ENCODE data around the gene PRKCB. TPM values are rescaled to one million over a fixed set of nuclear protein-coding genes. Genes with fewer than 3 reads are reported as not detected.

The PRKCB gene
- total and polyA plus RNA-seq, 2 donors (not counting 1 experiment from before 2014, with no cell fraction given): 0.01 TPM; not detected in 1

DNA sequence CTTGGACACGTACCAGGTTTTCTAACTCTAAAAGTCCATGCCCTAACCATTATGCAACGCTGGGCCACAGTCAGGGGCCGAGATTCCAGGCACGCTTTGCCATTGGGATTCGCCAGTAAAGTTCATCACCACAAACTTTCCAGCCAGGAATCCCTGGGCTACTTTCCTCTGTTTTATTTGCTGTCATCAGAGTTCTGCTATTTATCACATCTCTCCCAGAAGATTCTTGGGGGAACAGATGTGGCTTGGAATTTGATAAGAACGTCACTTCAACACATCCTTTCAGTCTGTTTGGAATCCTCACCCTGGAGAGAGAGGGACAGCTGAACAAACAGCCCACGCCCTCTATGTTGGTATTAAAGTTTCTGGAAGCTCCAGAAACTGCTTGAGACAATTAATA, 310.7 kb downstream of the PRKCB start:
- Histone ChIP-seq H3K4me3 (replicated peaks in 1 of 4; ENCODE audit: control extremely low read depth in 1 of 4, insufficient read depth in 1 of 4, low read depth in 3 of 4, low read length in 4 of 4) (no peak overlapping the region), H3K27ac (ENCODE audit: insufficient read depth, low read length) (no peak overlapping the region), H4K20me1 (ENCODE audit: control insufficient read depth, extremely low read depth, insufficient read depth, low read length) (no peaks in the 10 kb centered on the region), H3K27me3 (ENCODE audit: control insufficient read depth, insufficient read depth, low read length) (no peaks in the 10 kb centered on the region), H3K36me3 (ENCODE audit: control insufficient read depth, insufficient read depth, low read length) (no peaks in the 10 kb centered on the region), H3K4me2 (ENCODE audit: extremely low read depth, insufficient read depth, low read length) (no peak overlapping the region), H2AFZ (ENCODE audit: low read length) (no peak overlapping the region), H3K79me2 (ENCODE audit: control insufficient read depth, insufficient read depth, low read length) (no peaks in the 10 kb centered on the region), H3K4me1 (ENCODE audit: control insufficient read depth, extremely low read depth, insufficient read depth, low read length) (no peaks in the 10 kb centered on the region), H3K9me3 (ENCODE audit: control insufficient read depth, insufficient read depth, low read depth, low read length) (no peaks in the 10 kb centered on the region), H3K9ac (ENCODE audit: insufficient read depth, low read length) (no peak overlapping the region)
- TF ChIP-seq, protein P1, sequence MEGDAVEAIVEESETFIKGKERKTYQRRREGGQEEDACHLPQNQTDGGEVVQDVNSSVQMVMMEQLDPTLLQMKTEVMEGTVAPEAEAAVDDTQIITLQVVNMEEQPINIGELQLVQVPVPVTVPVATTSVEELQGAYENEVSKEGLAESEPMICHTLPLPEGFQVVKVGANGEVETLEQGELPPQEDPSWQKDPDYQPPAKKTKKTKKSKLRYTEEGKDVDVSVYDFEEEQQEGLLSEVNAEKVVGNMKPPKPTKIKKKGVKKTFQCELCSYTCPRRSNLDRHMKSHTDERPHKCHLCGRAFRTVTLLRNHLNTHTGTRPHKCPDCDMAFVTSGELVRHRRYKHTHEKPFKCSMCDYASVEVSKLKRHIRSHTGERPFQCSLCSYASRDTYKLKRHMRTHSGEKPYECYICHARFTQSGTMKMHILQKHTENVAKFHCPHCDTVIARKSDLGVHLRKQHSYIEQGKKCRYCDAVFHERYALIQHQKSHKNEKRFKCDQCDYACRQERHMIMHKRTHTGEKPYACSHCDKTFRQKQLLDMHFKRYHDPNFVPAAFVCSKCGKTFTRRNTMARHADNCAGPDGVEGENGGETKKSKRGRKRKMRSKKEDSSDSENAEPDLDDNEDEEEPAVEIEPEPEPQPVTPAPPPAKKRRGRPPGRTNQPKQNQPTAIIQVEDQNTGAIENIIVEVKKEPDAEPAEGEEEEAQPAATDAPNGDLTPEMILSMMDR (conservative IDR thresholded peaks at IDR 0.05 in 1 of 2, IDR thresholded peaks at IDR 0.05 in 1 of 2; ENCODE audit: low read depth in 1 of 2, low read length in 2 of 2): no peak
- TF ChIP-seq EZH2 (IDR thresholded peaks at IDR 0.05; ENCODE audit: low read length, missing control alignments): no peak
- DNase-seq (ENCODE audit: low read depth in 2 of 2): peak in 1 of 2 donors; percentile 33

DNA sequence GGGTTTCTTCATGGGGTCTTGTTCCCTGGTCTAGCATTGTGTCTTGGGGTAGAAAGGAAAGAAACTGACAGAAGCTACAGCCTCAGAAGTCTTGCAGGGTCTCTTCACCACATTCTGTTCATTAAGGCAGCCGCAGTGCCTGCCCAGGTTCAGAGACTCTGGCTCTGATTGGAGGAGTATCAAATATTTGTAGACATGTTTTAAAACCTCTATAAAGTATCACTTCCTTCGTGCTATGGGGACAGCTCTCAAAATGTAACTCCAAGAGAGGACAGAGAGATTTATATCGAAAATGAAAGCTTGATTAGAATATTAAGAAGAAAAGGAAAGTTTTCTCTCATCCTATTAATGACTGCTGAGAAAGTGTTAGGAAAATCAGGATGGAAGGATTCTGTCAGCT, 313.3 kb downstream of the PRKCB start:
- Histone ChIP-seq H3K4me1 (ENCODE audit: control insufficient read depth, extremely low read depth, insufficient read depth, low read length) (no peaks in the 10 kb centered on the region), H3K27me3 (ENCODE audit: control insufficient read depth, insufficient read depth, low read length) (no peaks in the 10 kb centered on the region), H2AFZ (ENCODE audit: low read length) (no peak overlapping the region), H3K27ac (ENCODE audit: insufficient read depth, low read length) (no peak overlapping the region), H3K79me2 (ENCODE audit: control insufficient read depth, insufficient read depth, low read length) (no peaks in the 10 kb centered on the region), H3K9ac (ENCODE audit: insufficient read depth, low read length) (no peak overlapping the region), H3K4me2 (ENCODE audit: extremely low read depth, insufficient read depth, low read length) (no peak overlapping the region), H3K36me3 (ENCODE audit: control insufficient read depth, insufficient read depth, low read length) (no peaks in the 10 kb centered on the region), H4K20me1 (ENCODE audit: control insufficient read depth, extremely low read depth, insufficient read depth, low read length) (no peaks in the 10 kb centered on the region), H3K4me3 (replicated peaks in 1 of 4; ENCODE audit: control extremely low read depth in 1 of 4, insufficient read depth in 1 of 4, low read depth in 3 of 4, low read length in 4 of 4) (no peak overlapping the region), H3K9me3 (ENCODE audit: control insufficient read depth, insufficient read depth, low read depth, low read length) (no peaks in the 10 kb centered on the region)
- DNase-seq (ENCODE audit: low read depth in 2 of 2): no peak
- TF ChIP-seq, protein P1 (conservative IDR thresholded peaks at IDR 0.05 in 1 of 2, IDR thresholded peaks at IDR 0.05 in 1 of 2; ENCODE audit: low read depth in 1 of 2, low read length in 2 of 2): no peak
- no peak for TF ChIP-seq EZH2 (IDR thresholded peaks at IDR 0.05; ENCODE audit: low read length, missing control alignments)

DNA sequence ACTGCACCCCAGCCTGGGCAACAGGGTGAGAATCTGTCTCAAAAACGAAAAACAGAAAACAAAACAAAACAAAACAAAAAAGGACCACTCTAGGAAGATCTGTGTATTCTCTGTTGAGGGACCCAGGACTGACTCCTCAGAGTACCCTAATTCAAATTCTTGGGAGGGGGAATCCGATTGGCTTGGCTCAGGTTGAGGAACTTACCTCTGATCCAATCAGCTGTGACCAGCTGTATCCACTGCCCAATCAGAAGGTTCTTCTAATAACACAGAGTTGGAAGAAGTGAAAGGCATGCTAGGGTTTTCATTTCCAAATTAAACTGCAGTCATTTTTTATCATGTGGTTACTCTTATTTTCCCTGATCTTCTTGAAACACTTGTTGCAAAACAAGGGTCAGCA, 314.5 kb downstream of the PRKCB start:
- Histone ChIP-seq H3K4me1 (ENCODE audit: control insufficient read depth, extremely low read depth, insufficient read depth, low read length) (no peaks in the 10 kb centered on the region), H4K20me1 (ENCODE audit: control insufficient read depth, extremely low read depth, insufficient read depth, low read length) (no peaks in the 10 kb centered on the region), H3K4me3 (replicated peaks in 1 of 4; ENCODE audit: control extremely low read depth in 1 of 4, insufficient read depth in 1 of 4, low read depth in 3 of 4, low read length in 4 of 4) (no peak overlapping the region), H3K27ac (ENCODE audit: insufficient read depth, low read length) (no peak overlapping the region), H3K79me2 (ENCODE audit: control insufficient read depth, insufficient read depth, low read length) (no peaks in the 10 kb centered on the region), H2AFZ (ENCODE audit: low read length) (no peak overlapping the region), H3K9ac (ENCODE audit: insufficient read depth, low read length) (no peak overlapping the region), H3K9me3 (ENCODE audit: control insufficient read depth, insufficient read depth, low read depth, low read length) (no peaks in the 10 kb centered on the region), H3K27me3 (ENCODE audit: control insufficient read depth, insufficient read depth, low read length) (no peaks in the 10 kb centered on the region), H3K36me3 (ENCODE audit: control insufficient read depth, insufficient read depth, low read length) (no peaks in the 10 kb centered on the region), H3K4me2 (ENCODE audit: extremely low read depth, insufficient read depth, low read length) (no peak overlapping the region)
- no peak for DNase-seq (ENCODE audit: low read depth in 2 of 2)
- TF ChIP-seq, protein P1 (conservative IDR thresholded peaks at IDR 0.05 in 1 of 2, IDR thresholded peaks at IDR 0.05 in 1 of 2; ENCODE audit: low read depth in 1 of 2, low read length in 2 of 2): no peak
- no peak for TF ChIP-seq EZH2 (IDR thresholded peaks at IDR 0.05; ENCODE audit: low read length, missing control alignments)
